Stimulated activated memory B cell treated with anti-CD40 and anti-IgM and Interleukin-4, amounts not matched to agents 10 μg/mL and 1 μg/mL and 100 μg/mL, for 72 hours (primary cell): ENCODE measurements around the gene EPS8.

ENCODE experiments used
- ATAC-seq: fragments of 150-1000 bp; cut with Tn5 transposase; 2 replicates; pipeline ENCODE4 v1.10.0; 2021
- H3K27ac Mint-ChIP-seq: one replicate; pipeline ENCODE4 v1.8.0; 2022; ENCODE audit warnings: mild to moderate bottlenecking, mixed read lengths
- H3K27me3 Mint-ChIP-seq: one replicate; pipeline ENCODE4 v1.8.0; 2022; ENCODE audit warnings: mixed read lengths
- H3K36me3 Mint-ChIP-seq: one replicate; pipeline ENCODE4 v1.8.0; 2022; ENCODE audit warnings: mixed read lengths
- H3K4me1 Mint-ChIP-seq: one replicate; pipeline ENCODE4 v1.8.0; 2022; ENCODE audit warnings: mixed read lengths
- H3K4me3 Mint-ChIP-seq: one replicate; pipeline ENCODE4 v1.8.0; 2022; ENCODE audit warnings: mild to moderate bottlenecking, moderate library complexity, mixed read lengths
- H3K9me3 Mint-ChIP-seq: one replicate; pipeline ENCODE4 v1.8.0; 2022; ENCODE audit warnings: mixed read lengths

EPS8 gene

DNA sequence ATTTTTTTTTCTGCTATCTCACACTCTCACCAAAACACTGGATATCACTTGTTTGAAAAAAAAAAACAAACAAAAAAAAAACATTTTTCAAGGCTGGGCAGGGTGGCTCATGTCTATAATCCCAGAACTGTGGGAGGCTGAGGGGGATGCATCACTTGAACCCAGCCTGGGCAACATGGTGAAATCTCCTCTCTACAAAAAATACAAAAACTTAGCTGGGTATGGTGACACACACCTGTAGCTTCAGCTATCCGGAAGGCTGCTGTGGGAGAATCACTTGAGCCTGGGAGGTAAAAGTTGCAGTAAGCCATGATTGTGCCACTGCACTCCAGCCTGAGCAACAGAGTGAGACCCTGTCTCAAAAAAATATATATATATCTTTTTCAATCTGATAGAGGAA, 66.2 kb downstream of the EPS8 start:
- Mint-ChIP-seq H3K4me3 (no peak overlapping the region), H3K9me3 (no peaks in the 10 kb centered on the region), H3K27me3 (no peaks in the 10 kb centered on the region), H3K27ac (no peak overlapping the region), H3K36me3 (no peaks in the 10 kb centered on the region), H3K4me1 (no peaks in the 10 kb centered on the region)
- no peak for ATAC-seq

DNA sequence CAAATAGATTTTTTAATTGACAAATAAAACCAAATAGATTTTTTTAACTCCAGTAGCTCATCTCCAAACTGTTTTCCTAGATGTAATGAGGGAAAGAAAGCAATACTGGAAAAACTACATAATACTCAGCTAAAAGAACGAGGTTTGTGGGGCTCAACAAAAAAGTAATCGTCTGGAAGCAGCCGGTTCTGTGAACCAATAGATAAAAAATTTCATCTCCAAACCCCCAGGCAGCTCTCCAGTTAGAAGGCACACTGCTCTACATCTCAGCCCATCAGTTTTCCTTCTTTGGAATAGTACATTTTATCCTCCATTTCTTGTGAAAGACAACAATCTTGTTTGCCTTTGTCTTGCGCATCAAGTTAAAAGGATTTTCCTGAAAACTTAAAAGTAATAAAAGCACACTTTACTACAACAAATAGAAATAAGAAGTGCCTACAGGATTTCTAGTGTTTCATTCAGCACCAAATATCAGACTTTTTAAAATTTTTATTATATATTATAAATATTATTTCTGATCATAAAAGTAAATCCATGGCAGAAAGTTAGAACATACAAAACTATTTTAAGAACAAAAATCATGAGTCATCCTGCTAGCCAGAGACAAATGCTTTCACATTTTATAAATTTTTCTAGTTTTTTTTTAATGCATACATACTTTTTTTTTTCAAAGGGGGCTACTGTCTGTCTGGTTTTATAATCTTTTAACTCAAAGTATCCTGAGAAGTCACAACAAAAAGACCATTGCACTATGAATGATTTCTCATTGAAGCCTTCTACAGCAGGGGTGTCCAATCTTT, 67.7 kb downstream of the EPS8 start:
- H3K36me3 Mint-ChIP-seq = no peaks in the 10 kb centered on the region
- H3K4me3 Mint-ChIP-seq = no peak overlapping the region
- H3K27ac Mint-ChIP-seq = no peak overlapping the region
- no peaks in the 10 kb centered on the region for H3K9me3 Mint-ChIP-seq
- no peak for ATAC-seq
- no peaks in the 10 kb centered on the region for H3K27me3 Mint-ChIP-seq
- no peaks in the 10 kb centered on the region for H3K4me1 Mint-ChIP-seq

DNA sequence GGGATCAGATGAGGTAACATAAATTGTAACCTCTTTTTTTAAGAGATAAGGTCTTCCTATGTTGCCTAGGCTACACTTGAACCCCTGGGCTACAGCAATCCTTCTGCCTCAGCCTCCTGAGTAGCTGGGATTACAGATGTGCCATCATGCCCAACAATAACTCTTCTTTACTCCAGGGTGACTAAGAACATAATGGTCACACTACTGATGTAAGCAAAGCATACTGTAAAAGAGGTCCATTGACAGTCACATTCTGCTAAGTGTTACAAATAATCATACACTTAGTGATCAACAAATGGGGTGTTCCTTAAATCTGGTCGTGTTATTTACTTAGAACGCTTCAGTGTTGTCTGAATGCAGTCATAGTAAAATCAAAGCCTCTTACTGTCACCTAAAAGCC, 68.9 kb downstream of the EPS8 start:
- ATAC-seq = no peak
- Mint-ChIP-seq H3K4me3 (no peak overlapping the region), H3K27me3 (peaks cover 6% of the 10 kb centered on the region), H3K4me1 (no peaks in the 10 kb centered on the region), H3K27ac (no peak overlapping the region), H3K36me3 (no peaks in the 10 kb centered on the region), H3K9me3 (no peaks in the 10 kb centered on the region)

DNA sequence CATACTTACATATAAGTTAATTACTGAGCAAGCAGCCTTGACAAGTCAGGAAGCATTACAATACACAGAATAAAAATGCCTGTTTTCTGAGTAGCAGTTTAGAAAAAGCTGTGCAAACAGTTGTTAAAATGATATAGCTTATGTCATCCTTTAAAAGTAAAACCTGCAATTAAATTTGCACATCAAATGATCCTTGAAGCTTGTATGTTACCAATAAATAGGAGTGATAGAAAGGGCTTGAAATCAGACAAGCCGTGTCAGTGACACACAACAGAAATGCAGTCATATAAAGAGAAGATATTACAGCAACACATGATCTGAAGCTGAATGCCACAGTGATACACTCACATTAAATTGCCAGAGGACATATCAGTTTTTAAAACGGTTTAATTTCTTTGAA, 70.0 kb downstream of the EPS8 start:
- Mint-ChIP-seq H3K36me3 (no peaks in the 10 kb centered on the region), H3K27ac (no peak overlapping the region), H3K4me3 (no peak overlapping the region), H3K4me1 (no peaks in the 10 kb centered on the region), H3K9me3 (no peaks in the 10 kb centered on the region), H3K27me3 (peaks cover 12% of the 10 kb centered on the region)
- no peak for ATAC-seq

DNA sequence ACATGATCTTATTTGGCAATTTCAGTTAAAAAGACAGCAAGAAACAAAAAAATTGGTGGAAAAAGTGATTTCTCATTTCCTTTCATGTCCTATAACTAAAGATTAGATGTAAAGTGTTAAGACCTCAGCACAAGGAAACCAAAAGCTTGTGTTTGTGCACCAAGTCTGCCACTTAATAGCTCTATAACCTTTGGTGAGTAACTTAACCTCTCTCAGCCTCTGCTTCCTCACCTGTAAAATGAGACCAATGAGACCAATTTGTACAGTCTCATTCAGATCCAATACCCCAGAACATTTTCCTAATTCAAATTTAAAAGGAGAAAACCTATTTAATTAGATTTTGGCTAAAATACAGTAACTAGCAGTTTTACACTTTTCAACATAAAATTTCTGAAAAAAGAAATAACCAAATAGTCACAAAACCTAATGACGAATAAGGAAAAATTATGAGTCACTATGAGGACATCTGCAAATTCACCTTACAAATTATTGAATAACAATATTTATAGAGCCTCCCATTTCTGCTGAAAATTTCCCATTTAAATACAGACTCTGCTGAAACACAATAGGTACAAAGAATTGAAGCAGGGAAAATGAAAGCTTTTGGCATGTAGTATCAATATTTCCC, 71.1 kb downstream of the EPS8 start:
- H3K4me1 Mint-ChIP-seq = no peaks in the 10 kb centered on the region
- H3K4me3 Mint-ChIP-seq = no peak overlapping the region
- ATAC-seq = no peak
- peaks cover 12% of the 10 kb centered on the region for H3K27me3 Mint-ChIP-seq
- no peaks in the 10 kb centered on the region for H3K9me3 Mint-ChIP-seq
- no peaks in the 10 kb centered on the region for H3K36me3 Mint-ChIP-seq
- no peak overlapping the region for H3K27ac Mint-ChIP-seq

DNA sequence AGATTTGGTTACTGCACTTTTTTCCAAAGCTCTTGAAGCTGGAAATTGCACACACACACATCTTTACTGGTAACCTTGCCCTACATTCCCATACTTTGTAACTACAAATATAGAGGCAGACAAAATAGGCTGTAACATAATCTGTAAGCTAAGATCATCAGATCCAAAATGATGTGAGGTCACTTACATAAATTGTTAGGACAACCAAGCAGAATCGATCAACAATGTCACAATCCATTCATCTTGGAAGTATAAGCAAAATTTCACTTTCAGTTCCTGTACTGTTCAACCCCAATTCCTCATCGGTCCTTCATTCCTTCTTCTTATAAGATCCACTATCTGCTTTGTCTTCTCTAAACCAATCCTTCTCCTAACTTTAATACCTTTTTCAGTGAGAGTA, 72.6 kb downstream of the EPS8 start:
- peaks cover 12% of the 10 kb centered on the region for H3K27me3 Mint-ChIP-seq
- H3K4me3 Mint-ChIP-seq = no peak overlapping the region
- no peaks in the 10 kb centered on the region for H3K36me3 Mint-ChIP-seq
- no peak overlapping the region for H3K27ac Mint-ChIP-seq
- no peaks in the 10 kb centered on the region for H3K4me1 Mint-ChIP-seq
- ATAC-seq = no peak
- H3K9me3 Mint-ChIP-seq = no peaks in the 10 kb centered on the region

DNA sequence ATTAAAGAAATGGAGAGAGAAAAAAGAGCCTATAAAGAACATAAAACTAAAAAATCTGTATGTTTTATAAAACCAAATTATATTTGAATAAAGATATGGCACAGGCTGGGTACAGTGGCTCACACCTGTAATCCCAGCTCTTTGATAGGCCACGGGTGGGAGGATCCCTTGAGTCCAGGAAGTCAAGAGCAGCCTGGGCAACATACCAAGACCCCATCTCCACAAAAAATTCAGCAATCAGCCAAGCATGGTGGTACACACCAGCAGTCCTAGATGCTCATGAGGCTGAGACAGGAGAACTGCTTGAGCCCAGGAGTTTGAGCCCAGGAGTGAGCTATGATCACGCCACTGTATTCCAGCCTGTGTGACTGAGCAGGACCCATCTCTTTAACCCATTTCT, 74.9 kb downstream of the EPS8 start:
- no peaks in the 10 kb centered on the region for H3K9me3 Mint-ChIP-seq
- H3K27ac Mint-ChIP-seq = no peak overlapping the region
- H3K36me3 Mint-ChIP-seq = no peaks in the 10 kb centered on the region
- ATAC-seq = no peak
- no peak overlapping the region for H3K4me3 Mint-ChIP-seq
- peaks cover 12% of the 10 kb centered on the region for H3K27me3 Mint-ChIP-seq
- H3K4me1 Mint-ChIP-seq = peaks cover 2% of the 10 kb centered on the region

DNA sequence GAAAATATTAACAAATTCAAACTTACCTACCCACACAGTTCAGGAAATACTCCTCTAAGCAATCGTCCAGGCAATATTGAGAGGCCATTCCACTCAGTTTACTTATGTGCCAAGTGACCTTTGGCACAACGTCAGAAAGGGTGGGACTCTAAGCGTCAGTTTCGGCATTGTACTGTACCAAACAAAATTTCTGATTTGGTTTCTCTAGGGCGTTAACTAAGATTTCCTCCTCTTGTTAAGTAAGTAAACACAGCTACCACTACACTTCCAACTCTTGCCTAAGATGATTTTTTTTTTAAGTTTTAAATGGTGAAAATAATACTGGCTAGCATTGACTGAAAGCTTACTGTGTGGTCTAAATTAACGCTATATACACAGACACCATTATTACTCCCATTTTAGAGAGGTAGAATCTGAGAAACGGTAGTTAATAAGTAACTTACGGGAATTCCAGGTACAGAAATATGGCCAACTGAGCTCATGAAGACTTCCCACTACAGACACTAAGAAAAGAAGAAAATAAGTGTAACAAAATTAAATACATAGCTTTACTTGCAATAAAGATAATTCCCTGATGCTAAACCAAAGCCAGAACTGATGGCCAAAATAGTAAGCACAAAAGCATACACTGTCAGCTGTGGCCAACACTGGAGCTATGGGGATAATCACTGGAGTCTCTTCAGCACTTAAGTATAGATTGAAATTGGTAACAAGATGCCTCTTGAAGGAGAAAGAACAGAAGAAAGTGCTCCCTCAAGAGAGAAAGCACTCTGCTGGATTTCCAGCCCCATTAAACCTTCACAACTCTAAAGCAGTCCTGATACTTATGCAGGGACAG, 76.1 kb downstream of the EPS8 start:
- Mint-ChIP-seq H3K36me3 (no peaks in the 10 kb centered on the region), H3K27me3 (peaks cover 12% of the 10 kb centered on the region), H3K4me3 (no peak overlapping the region), H3K4me1 (peaks cover 6% of the 10 kb centered on the region), H3K27ac (no peak overlapping the region), H3K9me3 (no peaks in the 10 kb centered on the region)
- no peak for ATAC-seq

DNA sequence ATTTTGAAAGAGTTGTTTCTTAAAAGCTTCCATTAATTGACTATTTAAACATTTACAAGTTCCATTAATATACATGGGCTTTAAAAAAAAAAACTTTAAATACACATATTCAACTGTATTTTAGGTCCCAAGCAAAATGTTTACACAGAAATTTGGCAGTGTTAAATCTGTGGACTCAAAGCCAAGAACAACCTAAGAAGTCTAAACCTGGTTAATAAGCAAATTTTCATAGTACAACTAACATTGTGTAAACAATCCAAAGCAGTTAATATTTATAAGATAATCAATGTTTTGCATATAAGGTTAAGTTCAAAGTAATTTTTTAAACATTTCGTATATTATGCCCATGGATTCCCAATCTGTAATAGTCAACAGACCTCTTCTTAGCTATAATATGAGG, 77.0 kb downstream of the EPS8 start:
- H3K4me3 Mint-ChIP-seq = no peak overlapping the region
- H3K36me3 Mint-ChIP-seq = no peaks in the 10 kb centered on the region
- peaks cover 12% of the 10 kb centered on the region for H3K27me3 Mint-ChIP-seq
- no peak for ATAC-seq
- no peak overlapping the region for H3K27ac Mint-ChIP-seq
- H3K4me1 Mint-ChIP-seq = peaks cover 6% of the 10 kb centered on the region
- no peaks in the 10 kb centered on the region for H3K9me3 Mint-ChIP-seq

DNA sequence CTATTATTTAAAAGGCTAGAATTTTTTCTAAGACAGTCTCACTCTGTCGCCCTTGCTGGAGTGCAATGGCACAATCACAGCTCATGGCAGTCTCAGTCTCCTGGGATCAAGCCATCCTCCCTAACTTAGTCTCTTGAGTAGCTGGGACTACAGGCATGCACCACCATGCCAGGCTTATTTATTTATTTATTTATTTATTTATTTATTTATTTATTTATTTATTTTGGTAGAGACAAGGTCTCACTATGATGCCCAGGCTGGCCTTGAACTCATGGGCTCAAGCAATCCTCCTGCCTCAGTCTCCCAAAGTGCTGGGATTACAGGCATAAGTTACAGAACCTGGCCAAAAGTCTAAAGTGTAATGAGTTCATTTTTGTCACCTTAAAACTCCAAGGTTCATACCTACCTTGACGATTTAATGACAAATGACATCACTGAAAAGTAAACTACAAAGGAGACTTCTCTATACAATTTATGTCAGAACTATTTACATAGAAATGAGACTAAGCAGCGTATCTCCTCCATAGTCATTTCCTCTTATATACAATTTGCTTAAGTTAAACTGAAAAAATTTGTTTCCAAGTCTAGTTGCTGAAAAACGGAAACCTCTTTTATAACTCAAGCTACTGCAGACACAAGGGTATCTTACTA, 78.2 kb downstream of the EPS8 start:
- H3K9me3 Mint-ChIP-seq = no peaks in the 10 kb centered on the region
- H3K4me1 Mint-ChIP-seq = peaks cover 6% of the 10 kb centered on the region
- H3K4me3 Mint-ChIP-seq = no peak overlapping the region
- no peaks in the 10 kb centered on the region for H3K36me3 Mint-ChIP-seq
- H3K27me3 Mint-ChIP-seq = peaks cover 12% of the 10 kb centered on the region
- no peak for ATAC-seq
- H3K27ac Mint-ChIP-seq = no peak overlapping the region

DNA sequence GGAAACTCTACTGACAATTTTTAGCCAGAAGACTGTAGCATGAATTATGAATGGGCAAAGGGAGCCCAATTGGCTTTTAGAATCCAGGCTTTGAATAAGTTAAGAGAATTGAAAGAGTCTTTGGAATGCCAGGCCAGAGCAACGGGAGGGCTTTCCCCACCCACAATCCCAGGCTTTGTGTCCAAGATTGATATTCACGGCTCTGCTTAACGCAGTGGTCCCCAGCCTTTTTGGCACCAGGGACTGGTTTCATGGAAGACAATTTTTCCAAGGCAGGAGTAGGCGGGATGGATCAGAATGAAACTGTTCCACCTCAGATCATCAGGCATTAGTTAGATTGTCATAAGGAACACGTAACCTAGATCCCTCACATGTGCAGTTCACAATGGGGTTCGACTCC, 79.6 kb downstream of the EPS8 start:
- Mint-ChIP-seq H3K27me3 (no peaks in the 10 kb centered on the region), H3K36me3 (no peaks in the 10 kb centered on the region), H3K9me3 (no peaks in the 10 kb centered on the region), H3K4me3 (no peak overlapping the region), H3K27ac (no peak overlapping the region), H3K4me1 (peaks cover 6% of the 10 kb centered on the region)
- no peak for ATAC-seq

DNA sequence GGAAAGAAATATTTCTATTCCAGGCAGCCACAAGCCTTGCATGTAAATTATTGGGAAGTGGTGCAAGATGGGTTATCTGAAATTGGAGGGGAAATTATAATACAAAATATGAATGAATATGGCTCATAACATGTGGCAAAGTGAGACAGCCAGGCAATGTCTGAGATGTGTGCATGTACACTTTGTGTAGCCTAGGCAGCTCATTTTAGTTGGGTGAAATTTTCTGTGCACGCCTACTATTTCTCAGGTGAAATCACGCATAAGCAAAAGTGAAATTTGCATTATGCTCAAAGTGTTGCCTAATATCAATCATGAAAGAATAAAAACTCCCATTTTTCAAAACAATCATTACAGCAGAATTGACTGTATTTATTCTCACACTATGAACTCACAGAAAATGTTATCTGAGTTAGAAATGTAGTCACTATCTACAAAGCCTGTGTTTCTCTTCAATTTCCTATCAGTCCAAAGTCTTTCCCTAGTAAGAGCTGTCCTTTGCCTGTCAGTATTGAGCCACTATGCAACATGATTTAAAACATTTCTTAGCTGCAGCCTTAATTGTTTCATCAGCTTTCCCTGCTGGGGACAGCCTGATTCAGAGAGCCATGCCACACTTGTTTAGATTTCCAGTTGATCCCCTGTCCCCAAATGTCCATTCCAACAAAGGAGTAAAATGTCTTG, 80.7 kb downstream of the EPS8 start:
- Mint-ChIP-seq H3K36me3 (no peaks in the 10 kb centered on the region), H3K27ac (no peak overlapping the region), H3K27me3 (no peaks in the 10 kb centered on the region), H3K4me3 (no peak overlapping the region), H3K9me3 (no peaks in the 10 kb centered on the region), H3K4me1 (peaks cover 6% of the 10 kb centered on the region)
- ATAC-seq = no peak

DNA sequence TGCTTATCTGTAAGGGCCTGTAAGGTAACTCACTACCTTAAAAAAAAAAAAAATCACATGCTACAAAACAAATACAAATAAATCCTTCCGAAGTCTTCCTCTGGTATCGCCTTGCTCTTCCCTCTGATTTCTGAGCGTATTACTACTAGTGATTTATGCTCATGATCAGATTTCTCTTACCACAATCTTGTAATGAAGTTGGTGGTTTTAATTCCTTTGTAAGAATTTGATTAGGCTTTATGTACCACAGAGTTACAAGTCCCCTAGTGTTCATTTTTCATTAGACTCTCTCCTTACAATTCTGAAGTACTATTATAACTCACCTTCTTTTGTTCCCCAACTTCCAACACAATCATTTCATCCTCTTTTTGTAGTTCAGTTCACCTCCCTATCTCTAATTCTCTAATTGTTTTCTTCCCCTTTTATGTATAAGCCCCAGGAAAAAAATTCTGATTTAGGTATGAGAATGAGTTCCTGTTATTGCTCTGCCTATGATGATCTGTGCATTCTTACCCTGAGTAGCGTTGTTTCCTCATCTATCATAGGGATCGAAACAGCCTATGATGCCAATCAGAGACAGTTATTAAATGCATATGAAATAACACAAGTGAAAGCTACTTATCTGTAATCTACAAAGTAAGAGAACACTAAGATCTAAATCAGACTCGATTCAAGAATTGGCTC, 81.5 kb downstream of the EPS8 start:
- Mint-ChIP-seq H3K36me3 (no peaks in the 10 kb centered on the region), H3K27me3 (no peaks in the 10 kb centered on the region), H3K4me3 (no peak overlapping the region), H3K9me3 (no peaks in the 10 kb centered on the region), H3K4me1 (peaks cover 6% of the 10 kb centered on the region), H3K27ac (no peak overlapping the region)
- no peak for ATAC-seq

DNA sequence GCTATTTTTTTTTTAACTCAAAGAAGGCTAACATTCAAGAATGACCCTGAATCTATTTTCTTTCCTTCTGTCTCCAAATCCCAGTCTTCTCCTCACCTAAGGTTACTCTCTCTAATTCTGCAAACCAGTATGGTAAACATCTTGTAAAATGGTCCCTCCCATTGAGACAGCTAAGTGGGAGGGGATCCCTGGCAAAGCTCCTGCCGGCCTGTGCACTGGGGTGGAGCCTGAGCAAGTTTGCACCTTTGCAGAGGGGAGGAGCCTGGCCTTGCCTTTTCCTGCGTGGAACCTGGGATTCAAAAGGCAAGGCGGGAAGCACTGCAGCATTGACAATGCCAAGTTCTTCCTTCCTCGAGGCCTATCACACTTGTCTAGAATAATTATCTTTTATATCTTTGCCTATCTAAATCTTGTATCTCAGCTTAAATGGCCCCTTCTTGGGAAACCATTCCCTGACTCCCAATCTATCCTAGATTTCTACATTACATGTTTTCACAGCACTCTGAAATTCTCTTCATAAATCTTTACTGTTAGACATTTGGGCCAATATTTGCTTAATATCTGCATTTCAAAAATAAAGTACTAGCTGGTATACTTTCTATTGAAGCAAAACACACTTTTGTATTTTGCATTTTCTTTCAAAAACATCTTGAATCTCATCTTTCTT, 83.0 kb downstream of the EPS8 start:
- Mint-ChIP-seq H3K27me3 (no peaks in the 10 kb centered on the region), H3K36me3 (no peaks in the 10 kb centered on the region), H3K4me1 (peaks cover 6% of the 10 kb centered on the region), H3K27ac (no peak overlapping the region), H3K4me3 (no peak overlapping the region), H3K9me3 (no peaks in the 10 kb centered on the region)
- ATAC-seq = no peak
